HepG2 (cell line): ENCODE measurements around the gene FAM78A. TPM values are rescaled to one million over a fixed set of nuclear protein-coding genes. Genes with fewer than 3 reads are reported as not detected.

Experiments used
- ATAC-seq: fragments of 200-7000 bp; cut with Tn5 transposase; 3 replicates; pipeline ENCODE4 v1.9.1; 2020; ENCODE audit warnings: mild to moderate bottlenecking, moderate library complexity
- BruUV-seq: library from RNA; stranded (reverse); fragments of 400-500 nt; replicated peaks from 2 replicates; lab custom pipeline; 2021; lab: Mats Ljungman, UMichigan
- CTCF ChIA-PET: fragments of 300-600 bp; formaldehyde crosslinking; extraction: SDS; loops from one replicate; lab custom pipeline; 2021; ENCODE audit warnings: low total read pairs, inconsistent platforms, low intra/inter-chr PET ratio; lab: Yijun Ruan, JAX
- POLR2A ChIA-PET: fragments of 350-600 bp; sonication (Branson Sonifier 250); formaldehyde crosslinking; loops from one replicate; lab custom pipeline; 2020; ENCODE audit warnings: antibody characterized with exemption, inconsistent platforms; lab: Yijun Ruan, JAX
- DNase-seq: peaks from one replicate; pipeline ENCODE4 v3.0.0-alpha.2; 2015; ENCODE audit warnings: low spot score
- FAIRE-seq: peaks from 3 replicates; lab custom pipeline; 2011; peaks lifted over from hg19 to GRCh38; lab: Jason Lieb, UNC
- H2AFZ ChIP-seq: one replicate; pipeline ENCODE4 v1.6.1; 2011; ENCODE audit warnings: low read length, inconsistent platforms
- H3K27ac ChIP-seq: fragments of 300-600 bp; 3 replicates; pipeline ENCODE4 v1.8.0; 2011; ENCODE audit warnings: mixed run types, mild to moderate bottlenecking, mixed read lengths, low read length, inconsistent platforms; ENCODE audit not compliant: insufficient read depth; ENCODE audit errors: extremely low read length
- H3K27me3 ChIP-seq, 2 experiments: fragments of 200-600 bp in 1 of 2; 2 replicates in 1 of 2; 3 replicates in 1 of 2; pipeline versions ENCODE4 v1.6.0 to v1.8.0; 2011; ENCODE audit warnings: low read length in 2 of 2, mild to moderate bottlenecking in 2 of 2, moderate library complexity in 2 of 2, inconsistent platforms in 1 of 2; ENCODE audit not compliant: insufficient read depth in 2 of 2, control insufficient read depth in 1 of 2
- H3K36me3 ChIP-seq, 2 experiments: fragments of 200-600 bp in 1 of 2; replicated peaks in 1 of 2; 2 replicates in 1 of 2; 3 replicates in 1 of 2; pipeline versions ENCODE4 v1.5.1 to v1.8.0; 2011; ENCODE audit warnings: low read length in 2 of 2, inconsistent platforms in 1 of 2; ENCODE audit not compliant: insufficient read depth in 2 of 2, control insufficient read depth in 1 of 2
- H3K4me1 ChIP-seq: 2 replicates; pipeline ENCODE4 v1.5.1; 2012; ENCODE audit warnings: low read length, inconsistent platforms; ENCODE audit not compliant: insufficient read depth
- H3K4me2 ChIP-seq: 2 replicates; pipeline ENCODE4 v1.6.0; 2011; ENCODE audit warnings: low read depth, low read length, inconsistent platforms
- H3K4me3 ChIP-seq, 3 experiments: fragments of 200-600 bp in 1 of 3; sonication (generic), shearing (Covaris generic) in 1 of 3; replicated peaks in 1 of 3; 2 replicates each; pipeline ENCODE4 v1.5.1; 2011 to 2016; ENCODE audit warnings: low read length in 3 of 3, inconsistent platforms in 2 of 3, low read depth in 2 of 3, mild to moderate bottlenecking in 2 of 3, control low read depth in 1 of 3, mixed read lengths in 1 of 3; ENCODE audit not compliant: insufficient read depth in 1 of 3
- H3K79me2 ChIP-seq: one replicate; pipeline ENCODE4 v1.6.1; 2011; ENCODE audit warnings: low read length, inconsistent platforms; ENCODE audit not compliant: insufficient read depth
- H3K9ac ChIP-seq: 2 replicates; pipeline ENCODE4 v1.6.0; 2011; ENCODE audit warnings: mild to moderate bottlenecking, low read depth, low read length, inconsistent platforms; ENCODE audit not compliant: insufficient read depth
- H3K9me3 ChIP-seq: 2 replicates; pipeline ENCODE4 v1.5.1; 2012; ENCODE audit warnings: mild to moderate bottlenecking, low read length
- H4K20me1 ChIP-seq: 2 replicates; pipeline ENCODE4 v1.6.0; 2011; ENCODE audit warnings: inconsistent platforms, mild to moderate bottlenecking, low read length, moderate library complexity; ENCODE audit not compliant: insufficient read depth
- AKNA ChIP-seq: sonication (generic); formaldehyde crosslinking; IDR thresholded peaks from 2 replicates; pipeline ENCODE4 v1.4.0; 2020; ENCODE audit warnings: missing genetic modification reagents, borderline replicate concordance
- DPF2 ChIP-seq: sonication (generic); formaldehyde crosslinking; IDR thresholded peaks from 2 replicates; pipeline ENCODE4 v1.4.0; 2020; ENCODE audit warnings: mild to moderate bottlenecking, low read depth, missing genetic modification reagents, borderline replicate concordance
- FOXC1 ChIP-seq: sonication (generic); formaldehyde crosslinking; IDR thresholded peaks from 2 replicates; pipeline ENCODE4 v1.8.0; 2022; ENCODE audit warnings: mild to moderate bottlenecking, missing genetic modification reagents, borderline replicate concordance
- JUNB ChIP-seq: sonication (generic); formaldehyde crosslinking; IDR thresholded peaks from 2 replicates; pipeline ENCODE4 v1.8.0; 2022; ENCODE audit warnings: missing genetic modification reagents, mild to moderate bottlenecking, borderline replicate concordance
- KMT2A ChIP-seq: sonication (generic); formaldehyde crosslinking; IDR thresholded peaks from 2 replicates; pipeline ENCODE4 v1.4.0; 2020; ENCODE audit warnings: missing genetic modification reagents
- NFIB ChIP-seq: sonication (generic); formaldehyde crosslinking; IDR thresholded peaks from 2 replicates; pipeline ENCODE4 v1.9.0; 2021; ENCODE audit warnings: missing genetic modification reagents, mild to moderate bottlenecking, borderline replicate concordance
- PHF8 ChIP-seq: sonication (generic); formaldehyde crosslinking; IDR thresholded peaks from 2 replicates; pipeline ENCODE4 v1.5.0; 2020; ENCODE audit warnings: missing genetic modification reagents
- SRF ChIP-seq: IDR thresholded peaks from 2 replicates; pipeline ENCODE4 v1.6.1; 2011; ENCODE audit warnings: mild to moderate bottlenecking, low read depth, low read length, moderate library complexity
- TBX3 ChIP-seq: fragments of 450-650 bp; IDR thresholded peaks from 2 replicates; pipeline ENCODE4 v1.6.1; 2017; ENCODE audit warnings: antibody characterized with exemption, mild to moderate bottlenecking, inconsistent platforms, borderline replicate concordance
- TSC22D2 ChIP-seq: sonication (generic); formaldehyde crosslinking; IDR thresholded peaks from 2 replicates; pipeline ENCODE4 v1.5.1; 2020; ENCODE audit warnings: missing genetic modification reagents, mild to moderate bottlenecking, borderline replicate concordance
- ZBTB1 ChIP-seq: sonication (generic); formaldehyde crosslinking; IDR thresholded peaks from 2 replicates; pipeline ENCODE4 v1.4.0; 2020; ENCODE audit warnings: missing genetic modification reagents, borderline replicate concordance
- ZBTB42 ChIP-seq: sonication (generic); formaldehyde crosslinking; IDR thresholded peaks from 2 replicates; pipeline ENCODE4 v1.5.0; 2020; ENCODE audit warnings: mild to moderate bottlenecking, missing genetic modification reagents
- ZNF235 ChIP-seq: sonication (generic); formaldehyde crosslinking; IDR thresholded peaks from 2 replicates; pipeline ENCODE4 v1.8.1; 2023; ENCODE audit warnings: mild to moderate bottlenecking, missing genetic modification reagents, borderline replicate concordance
- ZNF512 ChIP-seq: sonication (generic); formaldehyde crosslinking; IDR thresholded peaks from 2 replicates; pipeline ENCODE4 v1.4.0; 2020; ENCODE audit warnings: mild to moderate bottlenecking, missing genetic modification reagents
- ZNF83 ChIP-seq: sonication (generic); formaldehyde crosslinking; IDR thresholded peaks from 2 replicates; pipeline ENCODE4 v1.4.0; 2020; ENCODE audit warnings: missing genetic modification reagents, mild to moderate bottlenecking, borderline replicate concordance
- ZSCAN25 ChIP-seq: sonication (generic); formaldehyde crosslinking; IDR thresholded peaks from 2 replicates; pipeline ENCODE4 v1.8.0; 2022; ENCODE audit warnings: mild to moderate bottlenecking, missing genetic modification reagents
- WGBS: methylation state at CpG from one replicate; pipeline ENCODE4 v1.1.6; 2017; ENCODE audit warnings: low lambda C conversion rate; 5-methylcytosine and 5-hydroxymethylcytosine counted together
- in situ Hi-C: cut with HindIII; loops from 2 replicates; pipeline ENCODE4 v1.10.0; 2017; ENCODE audit warnings: low pct_unique_long_range_greater_than_20kb; ENCODE audit not compliant: extremely low pct_ligation_motif_present
- intact Hi-C: fragments of 100-400 bp; cut with micrococcal nuclease; formaldehyde crosslinking; loops from one replicate; pipeline ENCODE4 v1.10.0; 2022; ENCODE audit not compliant: unreplicated experiment
- polyA plus RNA-seq, 8 experiments: library from polyadenylated mRNA; depleted of rRNA in 3 of 8; stranded (reverse) in 7 of 8; unstranded in 1 of 8; fragments of >200 nt; fragmentation: Illumina TruSeq in 4 of 8; extraction: Trizol in 4 of 8; gene quantifications; 2 replicates each; pipeline versions ENCODE4 v1.2.1 to v1.2.3, GENCODE V29; 2011 to 2016; ENCODE audit warnings: low read depth in 4 of 8, missing spikeins in 1 of 8, mixed read lengths in 1 of 8; ENCODE audit not compliant: insufficient read depth in 1 of 8
- total RNA-seq, 5 experiments: library from RNA; depleted of rRNA; stranded (reverse); fragments of >200 nt; fragmentation: Illumina TruSeq; extraction: Trizol; gene quantifications; 2 replicates each; pipeline ENCODE4 v1.2.3, GENCODE V29; 2016; ENCODE audit warnings: low read depth in 1 of 5

Gene FAM78A
- total and polyA plus RNA-seq, 2 of the 13 experiments (the other 11 are each of a cell fraction or from before 2014, with no cell fraction given), result 0.18 to 0.62 TPM

GRCh38 chr9:131263701-131264100 is 12.6 kb downstream of the FAM78A start:
- CTCF ChIA-PET, result no interaction called here
- POLR2A ChIA-PET, result no interaction called here

More at GRCh38 chr9:131263701-131264100, 12.6 kb downstream of the FAM78A start:
- ATAC-seq (no peak), DNase-seq (no peak), FAIRE-seq (no peak)
- H4K20me1 ChIP-seq, result no peaks in the 10 kb centered on the region
- intact Hi-C loops (no loop called here), in situ Hi-C loops (no loop called here)
- H3K27me3 ChIP-seq, result peaks cover 9 to 46% of the 10 kb centered on the region in 2 experiments; a peak in 4 of 5 replicates
- no peak overlapping the region for H3K4me3 ChIP-seq
- H3K9me3 ChIP-seq, result no peaks in the 10 kb centered on the region
- no peak overlapping the region for H3K4me2 ChIP-seq
- no peaks in the 10 kb centered on the region for H3K36me3 ChIP-seq
- TF ChIP-seq DPF2 (CRISPR knock-in tag) (no peak), KMT2A (CRISPR knock-in tag) (no peak), ZBTB1 (CRISPR knock-in tag) (no peak), ZBTB42 (no peak), ZNF83 (CRISPR knock-in tag) (no peak), ZNF235 (CRISPR knock-in tag) (no peak), ZSCAN25 (CRISPR knock-in tag) (no peak), NFIB (no peak), TBX3 (no peak), TSC22D2 (CRISPR knock-in tag) (no peak), PHF8 (no peak), JUNB (no peak), AKNA (CRISPR knock-in tag) (no peak), SRF (no peak), ZNF512 (no peak), FOXC1 (CRISPR knock-in tag) (no peak)
- peaks cover 31% of the 10 kb centered on the region for H3K4me1 ChIP-seq
- no peaks in the 10 kb centered on the region for H3K79me2 ChIP-seq
- H2AFZ ChIP-seq, result no peak overlapping the region
- 61% methylated on average over 3 of the region's 6 CpGs for WGBS
- H3K27ac ChIP-seq, result no peak overlapping the region
- H3K9ac ChIP-seq, result no peak overlapping the region
- BruUV-seq, result no TSS peak
